Spleen (tissue), 11 donors: ENCODE data around the gene TMEM129. TPM values are rescaled to one million over a fixed set of nuclear protein-coding genes. Genes with fewer than 3 reads are reported as not detected.
A peak's percentile ranks its signal among the peaks of the same experiment; 100 is the strongest.

Source experiments
- DNase-seq: peaks from one replicate; pipeline ENCODE4 v3.0.0-alpha.2; 2020
- H3K27ac ChIP-seq, 8 donors: fragments of 200-600 bp; sonication (generic) in 7 of 8; 1 replicate in 4 of 8; 2 replicates in 4 of 8; pipeline versions ENCODE4 v1.5.0 to v1.8.0; 2016 to 2021; ENCODE audit warnings: inconsistent platforms in 4 of 8, mild to moderate bottlenecking in 4 of 8, moderate library complexity in 1 of 8
- H3K27me3 ChIP-seq, 7 donors: fragments of 200-600 bp; sonication (generic) in 6 of 7; replicated peaks in 1 of 7; 1 replicate in 4 of 7; 2 replicates in 3 of 7; pipeline versions ENCODE4 v1.5.0 to v1.8.0; 2016 to 2021; ENCODE audit warnings: inconsistent platforms in 3 of 7, mild to moderate bottlenecking in 1 of 7
- H3K36me3 ChIP-seq, 6 donors: fragments of 200-600 bp; sonication (generic) in 5 of 6; 1 replicate in 4 of 6; 2 replicates in 2 of 6; pipeline versions ENCODE4 v1.5.0 to v1.8.0; 2016 to 2021; ENCODE audit warnings: inconsistent platforms in 2 of 6
- H3K4me1 ChIP-seq, 6 donors: fragments of 200-600 bp; sonication (generic) in 5 of 6; 1 replicate in 3 of 6; 2 replicates in 3 of 6; pipeline versions ENCODE4 v1.5.0 to v1.8.0; 2016 to 2021; ENCODE audit warnings: inconsistent platforms in 3 of 6
- H3K4me3 ChIP-seq, 8 donors: fragments of 200-600 bp; sonication (generic) in 7 of 8; 1 replicate in 4 of 8; 2 replicates in 4 of 8; pipeline versions ENCODE4 v1.5.0 to v1.8.0; 2016 to 2021; ENCODE audit warnings: inconsistent platforms in 4 of 8, mild to moderate bottlenecking in 4 of 8, moderate library complexity in 2 of 8
- H3K9me3 ChIP-seq, 8 donors: fragments of 200-600 bp; sonication (generic) in 7 of 8; 1 replicate in 4 of 8; 2 replicates in 4 of 8; pipeline versions ENCODE4 v1.5.0 to v1.8.0; 2016 to 2021; ENCODE audit warnings: inconsistent platforms in 4 of 8
- CTCF ChIP-seq, 11 experiments: fragments of 200-600 bp in 7 of 11; fragments of 450-650 bp in 4 of 11; sonication (generic) in 4 of 11; IDR thresholded peaks in 8 of 11; conservative IDR thresholded peaks in 3 of 11; 1 replicate in 7 of 11; 2 replicates in 4 of 11; pipeline versions ENCODE4 v1.4.0 to v1.8.0; 2016 to 2021; ENCODE audit warnings: antibody characterized with exemption in 11 of 11, inconsistent platforms in 4 of 11, mild to moderate bottlenecking in 1 of 11
- POLR2A ChIP-seq, 3 donors: fragments of 450-650 bp; IDR thresholded peaks; one replicate each; pipeline ENCODE4 v1.5.1; 2017; ENCODE audit warnings: antibody characterized with exemption in 3 of 3, mild to moderate bottlenecking in 1 of 3
- POLR2AphosphoS5 ChIP-seq, 3 donors: sonication (generic); formaldehyde crosslinking; IDR thresholded peaks; one replicate each; pipeline ENCODE4 v1.5.1; 2017; ENCODE audit warnings: antibody characterized with exemption in 3 of 3
- WGBS, 5 donors: extraction: QIAGEN DNeasy Blood & Tissue Kit in 3 of 5; methylation state at CpG; one replicate each; pipeline versions ENCODE4 v1.1.5 to v1.1.7; 2013 to 2018; 5-methylcytosine and 5-hydroxymethylcytosine counted together
- intact Hi-C: fragments of 100-400 bp; cut with DNase I; formaldehyde crosslinking; loops from one replicate; pipeline ENCODE4 v1.15.0; 2023; ENCODE audit warnings: low total_unique reads
- polyA plus RNA-seq, 3 donors: library from polyadenylated mRNA; stranded (reverse); fragments of 200-250 nt; gene quantifications; one replicate each; pipeline ENCODE4 v1.2.1, GENCODE V29; 2013
- total RNA-seq, 7 donors: library from RNA; depleted of rRNA in 3 of 7; stranded (reverse); fragments of >200 nt in 3 of 7; fragmentation: NEBNext Ultra II Directional in 4 of 7; extraction: Animal tissue kit (Norgen Biotek cat#: 25700) in 4 of 7; gene quantifications; one replicate each; pipeline versions ENCODE4 v1.1.0 to v1.2.1, GENCODE V29; 2016 to 2021
- donor health status: healthy with polysubstance abuse.
- donor health status: DM: no; HTN: no; CAD: no; lungs with moderate emphysema.
- donor health status: DM: no; HTN: no; CAD: no.
- donor health status: Bipolar disorder and iron deficiency.
- donor health status: healthy.
- donor health status: DM: no; HTN: no; CAD: no.
- donor health status: DM: yes; HTN: yes; CAD: no.

The TMEM129 gene
- total and polyA plus RNA-seq, 10 donors: 17.2 to 51.0 (median 32.5) TPM

GRCh38 chr4:1691737-1692373 is 29.3 kb downstream of the TMEM129 start:
- intact Hi-C loops: loop anchor here (5.0 kb wide), 1 partner anchor 35 kb away; no protein-coding TSS in a partner anchor
- Histone ChIP-seq H3K36me3 (peaks cover 0 to 74% (median 60%) of the 10 kb centered on the region in 6 donors), H3K9me3 (no peaks in the 10 kb centered on the region), H3K27ac (no peak overlapping the region), H3K27me3 (no peaks in the 10 kb centered on the region), H3K4me1 (peaks cover 0 to 11% (median 8%) of the 10 kb centered on the region in 6 donors), H3K4me3 (no peak overlapping the region)
- DNase-seq: no peak
- TF ChIP-seq POLR2A (IDR thresholded peaks at IDR 0.05) (no peak), POLR2AphosphoS5 (IDR thresholded peaks at IDR 0.05) (no peak), CTCF (IDR thresholded peaks at IDR 0.05 in 8 of 11, conservative IDR thresholded peaks at IDR 0.05 in 3 of 11) (no peak)
- WGBS, 5 donors: 87 to 95% (median 91%) methylated on average over 4 to 9 of the region's 9 CpGs

- intact Hi-C loops: loop anchor here (5.0 kb wide), 1 partner anchor 37 kb away; no protein-coding TSS in a partner anchor
Measured at GRCh38 chr4:1690698-1691097, 30.4 kb downstream of the TMEM129 start.

GRCh38 chr4:1686440-1687036 is 34.6 kb downstream of the TMEM129 start:
- WGBS, 5 donors: 69 to 80% (median 77%) methylated on average over 3 to 7 of the region's 7 CpGs
- no peak for TF ChIP-seq CTCF (IDR thresholded peaks at IDR 0.05 in 8 of 11, conservative IDR thresholded peaks at IDR 0.05 in 3 of 11)
- TF ChIP-seq POLR2A (IDR thresholded peaks at IDR 0.05): no peak
- TF ChIP-seq POLR2AphosphoS5 (IDR thresholded peaks at IDR 0.05): peak in 1 of 3 donors; percentile 24
- Histone ChIP-seq H3K36me3 (peaks cover 0 to 20% (median 11%) of the 10 kb centered on the region in 6 donors), H3K4me3 (no peak overlapping the region), H3K9me3 (no peaks in the 10 kb centered on the region), H3K27ac (no peak overlapping the region), H3K27me3 (no peaks in the 10 kb centered on the region), H3K4me1 (peaks cover 8 to 25% (median 18%) of the 10 kb centered on the region in 6 donors)
- intact Hi-C loops: no loop called here
- no peak for DNase-seq

More at GRCh38 chr4:1690698-1691097, 30.4 kb downstream of the TMEM129 start:
- no peak for DNase-seq
- WGBS, 5 donors: 87 to 100% (median 91%) methylated on average over 3 of the region's 3 CpGs
- no peak overlapping the region for H3K27ac ChIP-seq
- H3K4me3 ChIP-seq: no peak overlapping the region
- no peaks in the 10 kb centered on the region for H3K9me3 ChIP-seq
- H3K27me3 ChIP-seq: no peaks in the 10 kb centered on the region
- peaks cover 0 to 62% (median 48%) of the 10 kb centered on the region in 6 donors for H3K36me3 ChIP-seq
- no peak for TF ChIP-seq CTCF (IDR thresholded peaks at IDR 0.05 in 8 of 11, conservative IDR thresholded peaks at IDR 0.05 in 3 of 11)
- no peak for TF ChIP-seq POLR2AphosphoS5 (IDR thresholded peaks at IDR 0.05)
- TF ChIP-seq POLR2A (IDR thresholded peaks at IDR 0.05): no peak
- peaks cover 0 to 11% (median 8%) of the 10 kb centered on the region in 6 donors for H3K4me1 ChIP-seq
